ENCODE results near the gene HMCN2. TPM values are rescaled to one million over a fixed set of nuclear protein-coding genes. Genes with fewer than 3 reads are reported as not detected.

The HMCN2 gene
- total RNA-seq, 6 experiments from 2014 or later = 0.31 to 2.0 (median 1.1) TPM

- no peaks in the 10 kb centered on the region for H3K4me1 ChIP-seq
- H3K36me3 ChIP-seq = no peaks in the 10 kb centered on the region
- ATAC-seq = no peak
- H3K27ac ChIP-seq = no peak overlapping the region
- no peak for TF ChIP-seq POLR2A (IDR thresholded peaks at IDR 0.05)
- TF ChIP-seq, protein P1, sequence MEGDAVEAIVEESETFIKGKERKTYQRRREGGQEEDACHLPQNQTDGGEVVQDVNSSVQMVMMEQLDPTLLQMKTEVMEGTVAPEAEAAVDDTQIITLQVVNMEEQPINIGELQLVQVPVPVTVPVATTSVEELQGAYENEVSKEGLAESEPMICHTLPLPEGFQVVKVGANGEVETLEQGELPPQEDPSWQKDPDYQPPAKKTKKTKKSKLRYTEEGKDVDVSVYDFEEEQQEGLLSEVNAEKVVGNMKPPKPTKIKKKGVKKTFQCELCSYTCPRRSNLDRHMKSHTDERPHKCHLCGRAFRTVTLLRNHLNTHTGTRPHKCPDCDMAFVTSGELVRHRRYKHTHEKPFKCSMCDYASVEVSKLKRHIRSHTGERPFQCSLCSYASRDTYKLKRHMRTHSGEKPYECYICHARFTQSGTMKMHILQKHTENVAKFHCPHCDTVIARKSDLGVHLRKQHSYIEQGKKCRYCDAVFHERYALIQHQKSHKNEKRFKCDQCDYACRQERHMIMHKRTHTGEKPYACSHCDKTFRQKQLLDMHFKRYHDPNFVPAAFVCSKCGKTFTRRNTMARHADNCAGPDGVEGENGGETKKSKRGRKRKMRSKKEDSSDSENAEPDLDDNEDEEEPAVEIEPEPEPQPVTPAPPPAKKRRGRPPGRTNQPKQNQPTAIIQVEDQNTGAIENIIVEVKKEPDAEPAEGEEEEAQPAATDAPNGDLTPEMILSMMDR (IDR thresholded peaks at IDR 0.05) = no peak
- no peak overlapping the region for H3K4me3 ChIP-seq
- WGBS (ENCODE audit: insufficient coverage, low coverage, low lambda C conversion rate, missing lambda C conversion rate) = 92% methylated on average over 4 of the region's 13 CpGs
- DNase-seq = no peak
- H3K27me3 ChIP-seq = no peaks in the 10 kb centered on the region
- H3K9me3 ChIP-seq = no peaks in the 10 kb centered on the region
- intact Hi-C loops (cut with DNase I) = loop anchor here (10.0 kb wide), 3 partner anchors 77 to 227 kb away; partner anchors contain the start of gene HMCN2 (in 1 of the 2)
Observed at GRCh38 chr9:130341839-130342713, 76.5 kb downstream of the HMCN2 start.

- DNase-seq (no peak), ATAC-seq (no peak)
- no peak overlapping the region for H3K4me3 ChIP-seq
- intact Hi-C loops (cut with DNase I) = loop anchor here (10.0 kb wide), 3 partner anchors 78 to 228 kb away; partner anchors contain the start of gene HMCN2 (in 1 of the 2)
- H3K4me1 ChIP-seq = no peaks in the 10 kb centered on the region
- no CpG with 5 or more reads among the region's 11 CpGs for WGBS (ENCODE audit: insufficient coverage, low coverage, low lambda C conversion rate, missing lambda C conversion rate)
- no peaks in the 10 kb centered on the region for H3K9me3 ChIP-seq
- no peak for TF ChIP-seq POLR2A (IDR thresholded peaks at IDR 0.05)
- TF ChIP-seq, protein P1 (IDR thresholded peaks at IDR 0.05) = no peak
- no peaks in the 10 kb centered on the region for H3K36me3 ChIP-seq
- H3K27ac ChIP-seq = no peak overlapping the region
- H3K27me3 ChIP-seq = no peaks in the 10 kb centered on the region
Observed at GRCh38 chr9:130342714-130343085, 77.1 kb downstream of the HMCN2 start.

- TF ChIP-seq POLR2A (IDR thresholded peaks at IDR 0.05) = no peak
- TF ChIP-seq, protein P1 (IDR thresholded peaks at IDR 0.05) = peak; percentile 65 to 77 (median 74)
- ATAC-seq = peak; percentile 16 to 63 (median 43)
Observed at GRCh38 chr9:130343445-130343918, 77.9 kb downstream of the HMCN2 start.

GRCh38 chr9:130344366-130344765 lies 78.8 kb downstream of the HMCN2 start:
- Histone ChIP-seq H3K4me3 (no peak overlapping the region), H3K36me3 (no peaks in the 10 kb centered on the region), H3K4me1 (no peaks in the 10 kb centered on the region), H3K9me3 (no peaks in the 10 kb centered on the region), H3K27ac (no peak overlapping the region), H3K27me3 (no peaks in the 10 kb centered on the region)
- DNase-seq (no peak), ATAC-seq (no peak)
- intact Hi-C loops (cut with DNase I) = loop anchor here (10.0 kb wide), 3 partner anchors 80 to 230 kb away; partner anchors contain the start of gene HMCN2 (in 1 of the 2)
- no peak for TF ChIP-seq POLR2A (IDR thresholded peaks at IDR 0.05)
- no CpG with 5 or more reads among the region's 1 CpG for WGBS (ENCODE audit: insufficient coverage, low coverage, low lambda C conversion rate, missing lambda C conversion rate)

More at GRCh38 chr9:130343445-130343918, 77.9 kb downstream of the HMCN2 start:
- WGBS (ENCODE audit: insufficient coverage, low coverage, low lambda C conversion rate, missing lambda C conversion rate) = 39% methylated on average over 3 of the region's 12 CpGs
- Histone ChIP-seq H3K27me3 (no peaks in the 10 kb centered on the region), H3K9me3 (no peaks in the 10 kb centered on the region), H3K4me3 (no peak overlapping the region), H3K4me1 (no peaks in the 10 kb centered on the region), H3K27ac (no peak overlapping the region), H3K36me3 (no peaks in the 10 kb centered on the region)
- intact Hi-C loops (cut with DNase I) = loop anchor here (10.0 kb wide), 3 partner anchors 79 to 229 kb away; partner anchors contain the start of gene HMCN2 (in 1 of the 2)
- DNase-seq = peak in 1 of 3 donors; percentile 56

Measured in right lobe of liver (tissue), 6 donors.